Karpas-422 (cell line): ENCODE measurements around the gene FBXO44. TPM values are rescaled to one million over a fixed set of nuclear protein-coding genes. Genes with fewer than 3 reads are reported as not detected.

ENCODE experiments used
- DNase-seq: peaks from one replicate; pipeline ENCODE4 v3.0.0-alpha.2; 2015
- H2AFZ ChIP-seq: fragments of 200-600 bp; sonication (generic); 2 replicates; pipeline ENCODE4 v1.6.1; 2014; ENCODE audit warnings: antibody characterized with exemption, low read length, mixed read lengths
- H3K27ac ChIP-seq: fragments of 200-600 bp; sonication (generic); 2 replicates; pipeline ENCODE4 v1.5.1; 2014; ENCODE audit warnings: mild to moderate bottlenecking, low read length, moderate library complexity
- H3K27me3 ChIP-seq: fragments of 200-600 bp; sonication (generic); 2 replicates; pipeline ENCODE4 v1.6.1; 2014; ENCODE audit warnings: low read length, mixed read lengths
- H3K36me3 ChIP-seq: fragments of 200-600 bp; sonication (generic); 2 replicates; pipeline ENCODE4 v1.6.1; 2014; ENCODE audit warnings: low read length, mixed read lengths; ENCODE audit not compliant: insufficient read depth
- H3K4me1 ChIP-seq: fragments of 200-600 bp; sonication (generic); 2 replicates; pipeline ENCODE4 v1.6.1; 2014; ENCODE audit warnings: mild to moderate bottlenecking, low read length, mixed read lengths
- H3K4me2 ChIP-seq: fragments of 200-600 bp; sonication (generic); 2 replicates; pipeline ENCODE4 v1.6.1; 2014; ENCODE audit warnings: low read length, low read depth, mild to moderate bottlenecking; ENCODE audit not compliant: poor library complexity, severe bottlenecking
- H3K4me3 ChIP-seq: fragments of 200-600 bp; sonication (generic); 2 replicates; pipeline ENCODE4 v1.5.1; 2014; ENCODE audit warnings: mild to moderate bottlenecking, antibody characterized with exemption, low read length, mixed read lengths
- H3K79me2 ChIP-seq: fragments of 200-600 bp; sonication (generic); 2 replicates; pipeline ENCODE4 v1.6.1; 2014; ENCODE audit warnings: mild to moderate bottlenecking, low read length, mixed read lengths
- H3K9ac ChIP-seq: fragments of 200-600 bp; sonication (generic); 2 replicates; pipeline ENCODE4 v1.6.0; 2014; ENCODE audit warnings: low read length
- H3K9me2 ChIP-seq: fragments of 200-600 bp; sonication (generic), shearing (Covaris generic); replicated peaks from 2 replicates; pipeline ENCODE4 v1.6.0; 2014; ENCODE audit warnings: mild to moderate bottlenecking, low read length, moderate library complexity; ENCODE audit not compliant: insufficient read depth
- H3K9me3 ChIP-seq: fragments of 300-700, 200-600 bp; sonication (generic); 2 replicates; pipeline ENCODE4 v1.6.1; 2014; ENCODE audit warnings: low read length, mixed read lengths
- H4K20me1 ChIP-seq: fragments of 200-600 bp; sonication (generic); 2 replicates; pipeline ENCODE4 v1.6.1; 2014; ENCODE audit warnings: mild to moderate bottlenecking, antibody characterized with exemption, low read length, low read depth; ENCODE audit not compliant: insufficient read depth
- total RNA-seq: library from RNA; depleted of rRNA; stranded (reverse); fragments of >200 nt; shearing (Covaris generic); gene quantifications from 2 replicates; pipeline ENCODE4 v1.2.3, GENCODE V29; 2014; ENCODE audit warnings: low replicate concordance

FBXO44 gene
- total RNA-seq, 1 experiment from 2014 or later: not detected

GRCh38 chr1:11681071-11681771, 26.5 kb downstream of the FBXO44 start, which contains the start of gene MAD2L2:
MAD2L2 (minus strand) TSS chr1:11681148; CDS start chr1:11680601, 547 bp downstream.
- Histone ChIP-seq H3K4me1 (peaks cover 50% of the 10 kb centered on the region), H2AFZ (peak within 1 kb of the TSS; percentile 98)
- DNase-seq: peak; percentile 94

DNA sequence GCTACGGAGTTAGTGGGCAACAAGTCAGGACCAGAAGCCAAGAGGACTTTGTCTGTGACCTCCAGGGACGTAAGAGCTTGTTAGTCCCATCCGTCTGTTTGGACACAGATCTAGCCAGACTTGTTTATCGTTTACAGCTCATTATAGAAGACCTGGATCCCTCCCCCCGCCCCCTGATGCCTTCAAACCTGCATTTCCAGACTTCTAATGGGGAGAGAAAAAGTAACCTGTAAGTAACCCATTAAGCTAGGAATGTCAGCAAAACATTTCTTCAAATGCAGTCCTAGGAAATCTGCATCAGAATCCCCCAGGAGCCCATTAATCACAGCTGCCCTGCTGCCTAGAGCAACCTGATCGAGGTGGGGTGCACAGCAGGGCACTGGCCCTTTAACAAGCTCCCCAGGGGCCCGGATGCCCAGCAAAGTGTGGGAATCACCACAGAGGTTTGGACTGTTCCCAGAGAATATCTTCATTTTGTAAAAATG, 27.7 kb downstream of the FBXO44 start:
- H3K27me3 ChIP-seq: no peaks in the 10 kb centered on the region
- peak overlapping the region; percentile 95 for H3K4me3 ChIP-seq
- no peak for DNase-seq
- peaks cover 50% of the 10 kb centered on the region for H3K4me1 ChIP-seq
- no peaks in the 10 kb centered on the region for H3K9me3 ChIP-seq
- H3K4me2 ChIP-seq: peak overlapping the region; percentile 90
- H4K20me1 ChIP-seq: no peaks in the 10 kb centered on the region
- H3K9me2 ChIP-seq: no peaks in the 10 kb centered on the region
- peaks cover 15% of the 10 kb centered on the region for H3K79me2 ChIP-seq
- H3K27ac ChIP-seq: peak overlapping the region; percentile 91
- peak overlapping the region; percentile 98 for H2AFZ ChIP-seq
- H3K36me3 ChIP-seq: no peaks in the 10 kb centered on the region
- H3K9ac ChIP-seq: peak overlapping the region; percentile 94

More at GRCh38 chr1:11681071-11681771, 26.5 kb downstream of the FBXO44 start, which contains the start of gene MAD2L2:
- Histone ChIP-seq H3K4me2 (peak within 1 kb of the TSS; percentile 90), H3K36me3 (no peaks in the 10 kb centered on the region), H3K9ac (peak within 1 kb of the TSS; percentile 94), H3K4me3 (peak within 1 kb of the TSS; percentile 95), H3K27ac (peak within 1 kb of the TSS; percentile 91), H3K9me2 (no peaks in the 10 kb centered on the region), H4K20me1 (no peaks in the 10 kb centered on the region), H3K79me2 (peaks cover 15% of the 10 kb centered on the region), H3K9me3 (no peaks in the 10 kb centered on the region), H3K27me3 (no peaks in the 10 kb centered on the region)

DNA sequence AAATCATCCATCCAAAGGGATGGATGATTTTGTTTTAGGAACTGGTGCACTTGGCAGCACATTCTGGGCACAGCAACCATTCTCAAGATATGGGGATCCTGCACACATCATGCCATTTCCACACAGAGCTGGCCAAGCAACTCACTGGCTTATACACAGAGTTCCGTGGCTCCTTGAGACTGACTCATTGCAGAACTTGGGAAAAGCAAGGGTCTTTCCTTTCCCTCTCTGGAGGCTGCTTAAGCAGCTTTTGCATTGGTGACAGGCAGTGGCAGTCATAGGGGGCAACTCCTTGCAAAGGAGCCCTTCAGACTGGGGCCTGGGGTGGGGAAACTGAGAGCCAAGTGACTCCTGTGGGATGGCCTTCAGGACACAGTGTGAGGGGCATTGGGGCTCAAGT, 28.1 kb downstream of the FBXO44 start:
- Histone ChIP-seq H3K27ac (peak overlapping the region; percentile 91; the same call in 1 of the 2 replicates), H3K4me1 (peaks cover 50% of the 10 kb centered on the region), H3K9me3 (no peaks in the 10 kb centered on the region), H3K9ac (peak overlapping the region; percentile 94), H3K9me2 (no peaks in the 10 kb centered on the region), H3K27me3 (no peaks in the 10 kb centered on the region), H4K20me1 (no peaks in the 10 kb centered on the region), H3K4me3 (peak overlapping the region; percentile 95; the same call in 1 of the 2 replicates), H3K4me2 (peak overlapping the region; percentile 90), H3K79me2 (peaks cover 15% of the 10 kb centered on the region), H2AFZ (no peak overlapping the region), H3K36me3 (no peaks in the 10 kb centered on the region)
- DNase-seq: no peak

GRCh38 chr1:11684070-11684469, 29.4 kb downstream of the FBXO44 start:
- H3K9ac ChIP-seq: peak overlapping the region; percentile 68
- H3K4me1 ChIP-seq: peaks cover 50% of the 10 kb centered on the region
- H3K79me2 ChIP-seq: peaks cover 15% of the 10 kb centered on the region
- H3K36me3 ChIP-seq: no peaks in the 10 kb centered on the region
- peak; percentile 83 for DNase-seq
- H3K9me3 ChIP-seq: no peaks in the 10 kb centered on the region
- H4K20me1 ChIP-seq: no peaks in the 10 kb centered on the region
- peak overlapping the region; percentile 59 for H3K4me2 ChIP-seq
- H3K27me3 ChIP-seq: no peaks in the 10 kb centered on the region
- peak overlapping the region; percentile 63 for H3K4me3 ChIP-seq
- peak overlapping the region; percentile 48; the same call in 1 of the 2 replicates for H2AFZ ChIP-seq
- H3K27ac ChIP-seq: peak overlapping the region; percentile 56
- no peaks in the 10 kb centered on the region for H3K9me2 ChIP-seq

DNA sequence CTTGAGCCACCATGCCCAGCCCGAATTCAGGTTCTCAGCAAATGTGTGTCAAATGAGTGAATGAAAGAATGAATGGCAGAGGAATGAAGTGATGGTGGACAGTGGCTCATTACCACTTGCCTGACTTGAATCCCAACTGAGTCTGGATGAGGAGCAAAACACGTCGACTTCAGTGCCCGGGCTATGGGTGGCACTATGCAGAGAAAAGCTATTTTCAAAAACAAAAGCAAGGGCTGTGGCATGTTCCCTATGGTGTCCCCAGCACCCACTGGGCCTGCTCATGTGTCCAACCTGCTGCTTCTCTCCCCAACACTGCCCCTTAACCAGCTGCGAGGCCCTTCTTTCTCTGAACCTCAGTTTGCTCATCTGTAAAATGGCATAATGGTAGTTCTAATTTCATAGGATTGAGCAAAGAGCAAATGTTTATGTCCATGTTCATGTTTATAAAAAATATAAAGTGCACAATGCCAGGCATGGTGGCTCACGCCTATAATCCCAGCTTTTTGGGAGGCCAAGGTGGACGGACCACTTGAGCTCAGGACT, 30.6 kb downstream of the FBXO44 start:
- no peaks in the 10 kb centered on the region for H3K27me3 ChIP-seq
- no peaks in the 10 kb centered on the region for H3K9me3 ChIP-seq
- H3K4me2 ChIP-seq: peak overlapping the region; percentile 59
- H3K4me1 ChIP-seq: peaks cover 41% of the 10 kb centered on the region
- no peaks in the 10 kb centered on the region for H3K36me3 ChIP-seq
- peak overlapping the region; percentile 63; the same call in 1 of the 2 replicates for H3K4me3 ChIP-seq
- DNase-seq: peak; percentile 44
- no peak overlapping the region for H2AFZ ChIP-seq
- peak overlapping the region; percentile 68; the same call in 1 of the 2 replicates for H3K9ac ChIP-seq
- H3K9me2 ChIP-seq: no peaks in the 10 kb centered on the region
- peaks cover 5% of the 10 kb centered on the region for H3K79me2 ChIP-seq
- no peak overlapping the region for H3K27ac ChIP-seq
- H4K20me1 ChIP-seq: no peaks in the 10 kb centered on the region

DNA sequence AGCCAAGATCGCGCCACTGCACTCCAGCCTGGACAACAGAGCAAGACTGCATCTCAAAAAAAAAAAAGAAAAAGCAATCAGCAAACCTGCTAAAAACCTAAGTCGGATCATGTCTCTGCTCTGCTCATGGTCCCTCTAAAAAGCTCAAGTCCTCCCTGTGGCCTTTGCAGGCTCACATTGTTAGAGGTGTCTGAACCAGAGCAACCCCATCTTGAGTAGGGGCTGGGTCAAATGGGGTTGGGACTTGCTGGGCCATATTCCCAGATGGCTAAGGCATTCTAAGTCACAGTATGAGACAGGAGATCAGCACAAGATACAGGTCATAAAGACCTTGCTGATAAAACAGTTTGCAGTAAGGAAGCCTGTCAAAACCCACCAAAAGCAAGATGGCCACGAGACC, 33.8 kb downstream of the FBXO44 start:
- H3K79me2 ChIP-seq: no peaks in the 10 kb centered on the region
- no peak overlapping the region for H3K27ac ChIP-seq
- H3K36me3 ChIP-seq: no peaks in the 10 kb centered on the region
- no peaks in the 10 kb centered on the region for H4K20me1 ChIP-seq
- DNase-seq: no peak
- H3K9me3 ChIP-seq: no peaks in the 10 kb centered on the region
- H2AFZ ChIP-seq: no peak overlapping the region
- peaks cover 19% of the 10 kb centered on the region for H3K4me1 ChIP-seq
- H3K27me3 ChIP-seq: no peaks in the 10 kb centered on the region
- no peak overlapping the region for H3K4me2 ChIP-seq
- no peak overlapping the region for H3K4me3 ChIP-seq
- no peak overlapping the region for H3K9ac ChIP-seq
- no peaks in the 10 kb centered on the region for H3K9me2 ChIP-seq

DNA sequence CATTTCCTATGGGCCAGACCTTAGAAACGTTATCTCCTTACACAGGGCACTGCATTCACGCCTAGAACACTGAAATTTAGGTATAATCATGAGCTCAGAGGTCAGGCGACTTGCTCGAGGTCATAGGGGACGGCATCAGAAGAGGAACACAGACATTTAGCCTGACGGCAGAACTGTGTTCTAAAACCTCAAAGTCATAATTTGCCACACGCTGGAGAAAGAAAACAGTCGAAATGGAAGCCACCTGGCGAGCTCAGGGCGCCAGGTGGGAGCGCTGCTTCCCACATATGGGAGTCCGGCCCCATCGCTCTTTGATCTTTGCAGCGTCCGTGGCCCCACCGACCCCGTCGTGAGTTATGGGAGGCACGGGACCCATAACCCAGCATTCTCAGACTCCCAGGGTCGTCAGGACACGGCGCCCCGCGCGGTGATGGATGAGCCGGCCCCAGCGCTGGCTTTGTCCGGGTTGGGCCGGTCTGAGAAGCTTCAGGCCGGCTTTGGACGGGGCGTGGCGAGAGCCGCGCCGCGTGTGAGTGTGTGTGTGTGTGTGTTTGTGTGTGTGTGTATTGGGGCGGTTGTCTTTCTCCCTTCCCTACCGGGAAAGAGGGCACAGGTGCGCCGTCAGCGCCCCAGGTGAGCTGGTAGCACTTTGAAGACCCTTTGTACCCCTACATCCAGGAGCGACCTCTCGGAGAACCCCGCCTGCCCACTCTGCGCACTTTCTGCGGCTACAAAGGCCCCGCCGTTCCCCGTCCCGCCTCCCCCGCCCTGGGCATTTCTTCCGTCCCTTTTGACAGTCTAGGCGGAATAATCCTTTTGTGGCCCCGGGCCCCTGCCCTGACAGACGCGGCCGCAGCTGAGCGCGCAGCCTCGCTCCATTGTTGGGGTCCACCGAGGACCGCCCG, 36.0 kb downstream of the FBXO44 start:
- Histone ChIP-seq H3K4me1 (no peaks in the 10 kb centered on the region), H3K27ac (no peak overlapping the region), H3K79me2 (no peaks in the 10 kb centered on the region), H4K20me1 (no peaks in the 10 kb centered on the region), H3K4me2 (no peak overlapping the region), H3K4me3 (no peak overlapping the region), H2AFZ (no peak overlapping the region), H3K36me3 (no peaks in the 10 kb centered on the region), H3K9ac (no peak overlapping the region), H3K9me2 (no peaks in the 10 kb centered on the region), H3K27me3 (no peaks in the 10 kb centered on the region), H3K9me3 (no peaks in the 10 kb centered on the region)
- DNase-seq: no peak
